ENCODE results near the gene SYNGR1. TPM values are rescaled to one million over a fixed set of nuclear protein-coding genes. Genes with fewer than 3 reads are reported as not detected.
"Not testable (repeated sequence)": the region's sequence is repeated elsewhere in the genome, so short reads cannot be mapped to it uniquely, and the experiment has no call there.

SYNGR1 gene
- total RNA-seq, 1 experiment from 2014 or later, result 47.7 TPM

DNA sequence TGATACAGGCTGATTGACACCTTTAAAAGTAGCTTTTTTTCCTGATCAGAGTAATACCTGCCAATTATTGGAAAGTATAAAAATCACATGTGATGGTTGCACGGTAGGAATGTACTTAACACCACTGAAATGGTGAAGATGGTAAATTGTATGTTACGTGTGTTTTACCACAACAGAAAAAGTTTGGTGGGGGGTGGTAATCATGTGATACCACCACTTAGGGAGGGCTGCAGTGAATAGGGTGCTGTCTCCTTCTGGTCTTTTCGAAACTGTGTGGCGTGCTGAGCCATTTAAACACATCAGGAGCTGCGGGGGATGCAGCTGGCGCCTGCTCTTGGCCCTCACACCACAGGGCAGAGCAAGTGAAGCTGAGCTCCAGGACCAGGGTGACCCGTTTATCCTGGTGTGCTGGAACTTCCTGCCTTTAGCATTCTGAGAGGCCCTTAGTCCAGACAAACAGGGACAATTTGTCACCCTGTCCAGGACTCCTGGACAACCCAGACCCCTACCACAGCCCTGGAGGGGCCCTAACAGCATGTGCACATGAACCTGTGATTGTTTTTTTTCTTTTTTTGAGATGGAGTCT is 2.6 kb downstream of the SYNGR1 start:
- no peaks in the 10 kb centered on the region for H3K36me3 ChIP-seq (ENCODE audit: insufficient read depth, low read length)
- H3K4me2 ChIP-seq (ENCODE audit: low read depth, low read length, poor library complexity, severe bottlenecking), result peak overlapping the region; percentile 90
- no peaks in the 10 kb centered on the region for H3K27me3 ChIP-seq (ENCODE audit: low read length)
- H4K20me1 ChIP-seq (ENCODE audit: insufficient read depth, low read depth, low read length), result no peaks in the 10 kb centered on the region
- peak overlapping the region; percentile 94 for H3K27ac ChIP-seq (ENCODE audit: low read length)
- peak overlapping the region; percentile 83 for H3K9ac ChIP-seq (ENCODE audit: low read length)
- no peak overlapping the region for H2AFZ ChIP-seq (ENCODE audit: low read length)
- H3K9me3 ChIP-seq (ENCODE audit: low read length), result no peaks in the 10 kb centered on the region
- peaks cover 47% of the 10 kb centered on the region for H3K4me1 ChIP-seq (ENCODE audit: low read length)
- no peaks in the 10 kb centered on the region for H3K9me2 ChIP-seq (replicated peaks; ENCODE audit: insufficient read depth, low read length)
- H3K4me3 ChIP-seq (ENCODE audit: low read length), result peak overlapping the region; percentile 85; the same call in 1 of the 2 replicates
- DNase-seq, result no peak
- peaks cover 67% of the 10 kb centered on the region for H3K79me2 ChIP-seq (ENCODE audit: low read length)

DNA sequence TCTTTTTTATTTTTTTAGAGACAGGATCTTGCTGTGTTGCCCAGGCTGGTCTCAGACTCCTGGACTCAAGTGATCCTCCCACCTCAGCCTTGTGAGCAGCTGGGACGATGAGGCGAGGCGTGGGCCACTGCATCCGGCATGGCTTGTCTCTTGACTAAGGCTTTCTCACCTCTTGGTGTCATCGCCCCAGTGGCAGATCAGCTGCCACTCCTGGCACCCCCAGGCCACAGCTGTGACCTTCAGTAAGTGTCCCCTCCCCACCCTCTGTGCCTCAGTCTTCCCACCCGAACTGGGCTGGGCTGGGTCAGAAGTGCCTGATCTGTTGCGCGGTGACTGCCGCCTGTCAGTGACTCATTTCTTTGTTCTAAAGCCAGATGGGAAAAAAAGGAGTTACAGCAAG is 3.6 kb downstream of the SYNGR1 start:
- Histone ChIP-seq H3K4me1 (ENCODE audit: low read length) (peaks cover 42% of the 10 kb centered on the region), H3K27ac (ENCODE audit: low read length) (no peak overlapping the region), H4K20me1 (ENCODE audit: insufficient read depth, low read depth, low read length) (no peaks in the 10 kb centered on the region), H3K9ac (ENCODE audit: low read length) (no peak overlapping the region), H3K79me2 (ENCODE audit: low read length) (peaks cover 67% of the 10 kb centered on the region), H3K9me2 (replicated peaks; ENCODE audit: insufficient read depth, low read length) (no peaks in the 10 kb centered on the region), H3K27me3 (ENCODE audit: low read length) (no peaks in the 10 kb centered on the region), H3K9me3 (ENCODE audit: low read length) (no peaks in the 10 kb centered on the region), H3K4me3 (ENCODE audit: low read length) (no peak overlapping the region), H3K36me3 (ENCODE audit: insufficient read depth, low read length) (no peaks in the 10 kb centered on the region), H2AFZ (ENCODE audit: low read length) (no peak overlapping the region), H3K4me2 (ENCODE audit: low read depth, low read length, poor library complexity, severe bottlenecking) (no peak overlapping the region)
- DNase-seq, result no peak

DNA sequence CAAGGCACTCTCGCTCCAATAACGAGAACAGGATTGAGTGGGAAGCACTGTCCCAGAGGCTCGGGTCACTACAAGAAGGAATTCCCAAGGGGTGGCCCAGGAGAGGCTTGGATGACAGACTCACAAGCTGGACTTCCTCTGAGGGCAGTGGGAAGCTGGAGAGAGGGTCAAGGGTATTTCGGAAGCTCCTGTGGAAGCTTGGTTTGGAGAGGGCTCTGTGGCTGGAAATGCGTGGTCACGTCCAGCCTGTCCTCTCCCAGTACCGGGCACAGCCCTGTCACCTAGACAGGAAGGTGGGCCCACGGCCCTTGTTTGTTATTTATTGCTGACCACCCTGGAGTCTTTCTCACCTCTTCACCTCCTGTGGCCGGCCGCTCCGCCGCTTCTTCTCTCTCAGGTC is 5.3 kb downstream of the SYNGR1 start:
- Histone ChIP-seq H3K4me3 (ENCODE audit: low read length) (no peak overlapping the region), H3K79me2 (ENCODE audit: low read length) (peaks cover 67% of the 10 kb centered on the region), H2AFZ (ENCODE audit: low read length) (no peak overlapping the region), H4K20me1 (ENCODE audit: insufficient read depth, low read depth, low read length) (no peaks in the 10 kb centered on the region), H3K27me3 (ENCODE audit: low read length) (no peaks in the 10 kb centered on the region), H3K36me3 (ENCODE audit: insufficient read depth, low read length) (no peaks in the 10 kb centered on the region), H3K4me1 (ENCODE audit: low read length) (peaks cover 32% of the 10 kb centered on the region), H3K9ac (ENCODE audit: low read length) (no peak overlapping the region), H3K27ac (ENCODE audit: low read length) (no peak overlapping the region), H3K9me3 (ENCODE audit: low read length) (no peaks in the 10 kb centered on the region), H3K4me2 (ENCODE audit: low read depth, low read length, poor library complexity, severe bottlenecking) (no peak overlapping the region), H3K9me2 (replicated peaks; ENCODE audit: insufficient read depth, low read length) (no peaks in the 10 kb centered on the region)
- DNase-seq, result no peak

DNA sequence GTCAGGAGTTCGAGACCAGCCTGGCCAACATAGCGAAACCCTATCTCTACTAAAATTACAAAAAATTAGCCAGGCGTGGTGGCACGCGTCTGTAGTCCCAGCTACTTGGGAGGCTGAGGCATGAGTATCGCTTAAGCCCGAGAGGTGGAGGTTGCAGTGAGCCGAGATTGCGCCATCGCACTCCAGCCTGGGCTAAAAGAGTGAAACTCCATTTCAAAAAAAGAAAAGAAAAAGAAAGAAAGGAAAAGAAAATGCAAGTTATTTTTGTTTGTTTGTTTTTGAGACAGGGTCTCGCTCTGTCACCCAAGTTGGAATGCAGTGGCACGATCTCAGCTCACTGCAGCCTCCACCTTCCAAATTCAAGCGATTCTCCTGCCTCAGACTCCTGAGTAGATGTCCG is 6.0 kb downstream of the SYNGR1 start:
- H3K36me3 ChIP-seq (ENCODE audit: insufficient read depth, low read length); H3K4me2 ChIP-seq (ENCODE audit: low read depth, low read length, poor library complexity, severe bottlenecking); H3K27ac ChIP-seq (ENCODE audit: low read length); H3K9me3 ChIP-seq (ENCODE audit: low read length); H3K27me3 ChIP-seq (ENCODE audit: low read length); H4K20me1 ChIP-seq (ENCODE audit: insufficient read depth, low read depth, low read length); H3K9me2 ChIP-seq (replicated peaks; ENCODE audit: insufficient read depth, low read length); H3K4me3 ChIP-seq (ENCODE audit: low read length); H2AFZ ChIP-seq (ENCODE audit: low read length); H3K9ac ChIP-seq (ENCODE audit: low read length); DNase-seq: not testable (repeated sequence)
- peaks cover 26% of the 10 kb centered on the region for H3K4me1 ChIP-seq (ENCODE audit: low read length)
- H3K79me2 ChIP-seq (ENCODE audit: low read length), result peaks cover 60% of the 10 kb centered on the region

DNA sequence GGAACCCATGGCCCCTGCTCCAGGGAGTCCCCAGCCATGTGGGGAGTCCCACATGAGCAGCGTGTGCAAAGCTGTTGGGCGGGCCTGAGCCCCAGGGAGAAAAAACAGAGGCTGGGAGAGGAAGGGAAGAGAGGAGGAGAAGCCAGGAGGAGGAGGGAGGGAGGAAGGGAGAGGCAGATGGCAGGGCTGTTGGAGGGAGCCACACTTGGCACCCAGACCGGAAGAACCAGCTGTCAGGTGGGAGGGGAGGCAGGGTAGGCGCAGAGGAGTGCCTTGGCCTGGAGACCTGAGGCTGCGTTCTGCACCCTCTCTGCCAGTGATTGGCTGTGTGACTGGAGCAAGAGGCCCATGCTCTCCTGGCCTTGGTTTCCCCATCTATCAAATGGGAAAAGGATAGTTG is 6.7 kb downstream of the SYNGR1 start:
- Histone ChIP-seq H2AFZ (ENCODE audit: low read length) (no peak overlapping the region), H3K27me3 (ENCODE audit: low read length) (no peaks in the 10 kb centered on the region), H3K4me3 (ENCODE audit: low read length) (no peak overlapping the region), H3K79me2 (ENCODE audit: low read length) (peaks cover 58% of the 10 kb centered on the region), H3K27ac (ENCODE audit: low read length) (no peak overlapping the region), H4K20me1 (ENCODE audit: insufficient read depth, low read depth, low read length) (no peaks in the 10 kb centered on the region), H3K4me2 (ENCODE audit: low read depth, low read length, poor library complexity, severe bottlenecking) (no peak overlapping the region), H3K9me3 (ENCODE audit: low read length) (no peaks in the 10 kb centered on the region), H3K36me3 (ENCODE audit: insufficient read depth, low read length) (no peaks in the 10 kb centered on the region), H3K9me2 (replicated peaks; ENCODE audit: insufficient read depth, low read length) (no peaks in the 10 kb centered on the region), H3K9ac (ENCODE audit: low read length) (no peak overlapping the region), H3K4me1 (ENCODE audit: low read length) (peaks cover 20% of the 10 kb centered on the region)
- DNase-seq, result no peak

DNA sequence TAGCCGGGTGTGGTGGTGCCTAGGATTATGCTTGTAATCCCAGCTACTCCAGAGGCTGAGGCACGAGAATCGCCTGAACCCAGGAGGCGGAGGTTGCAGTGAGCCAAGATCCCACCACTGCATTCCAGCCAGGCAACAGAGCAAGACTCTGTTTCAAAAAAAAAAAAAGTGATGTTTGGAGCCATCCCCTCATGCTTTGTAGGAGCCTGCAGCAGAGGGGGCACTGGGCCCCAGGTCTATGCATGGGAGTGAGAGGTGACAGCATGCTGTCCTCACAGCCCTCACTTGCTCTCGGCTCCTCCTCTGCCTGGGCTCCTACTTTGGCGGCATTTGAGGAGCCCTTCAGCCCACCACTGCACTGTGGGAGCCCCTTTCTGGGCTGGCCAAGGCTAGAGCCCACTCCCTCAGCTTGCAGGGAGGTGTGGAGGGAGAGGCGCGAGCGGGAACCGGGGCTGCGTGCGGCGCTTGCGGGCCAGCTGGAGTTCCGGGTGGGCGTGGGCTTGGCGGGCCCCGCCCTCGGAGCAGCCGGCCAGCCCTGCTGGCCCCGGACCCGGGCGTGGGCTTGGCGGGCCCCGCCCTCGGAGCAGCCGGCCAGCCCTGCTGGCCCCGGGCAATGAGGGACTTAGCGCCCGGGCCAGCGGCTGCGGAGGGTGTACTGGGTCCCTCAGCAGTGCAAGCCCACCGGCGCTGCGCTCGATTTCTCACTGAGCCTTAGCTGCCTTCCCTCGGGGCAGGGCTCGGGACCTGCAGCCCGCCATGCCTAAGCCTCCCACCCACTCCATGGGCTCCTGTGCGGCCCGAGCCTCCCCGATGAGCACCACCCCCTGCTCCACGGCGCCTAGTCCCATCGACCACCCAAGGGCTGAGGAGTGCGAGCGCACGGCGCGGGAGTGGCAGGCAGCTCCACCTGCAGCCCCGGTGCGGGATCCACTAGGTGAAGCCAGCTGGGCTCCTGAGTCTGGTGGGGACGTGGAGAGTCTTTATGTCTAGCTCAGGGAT is 7.6 kb downstream of the SYNGR1 start:
- H3K4me3 ChIP-seq (ENCODE audit: low read length); H3K27ac ChIP-seq (ENCODE audit: low read length); H3K9ac ChIP-seq (ENCODE audit: low read length); H3K36me3 ChIP-seq (ENCODE audit: insufficient read depth, low read length); H3K27me3 ChIP-seq (ENCODE audit: low read length); H3K9me2 ChIP-seq (replicated peaks; ENCODE audit: insufficient read depth, low read length); H3K4me2 ChIP-seq (ENCODE audit: low read depth, low read length, poor library complexity, severe bottlenecking); H3K9me3 ChIP-seq (ENCODE audit: low read length); H4K20me1 ChIP-seq (ENCODE audit: insufficient read depth, low read depth, low read length); H2AFZ ChIP-seq (ENCODE audit: low read length); DNase-seq: not testable (repeated sequence)
- Histone ChIP-seq H3K79me2 (ENCODE audit: low read length) (peaks cover 57% of the 10 kb centered on the region), H3K4me1 (ENCODE audit: low read length) (peaks cover 13% of the 10 kb centered on the region)

DNA sequence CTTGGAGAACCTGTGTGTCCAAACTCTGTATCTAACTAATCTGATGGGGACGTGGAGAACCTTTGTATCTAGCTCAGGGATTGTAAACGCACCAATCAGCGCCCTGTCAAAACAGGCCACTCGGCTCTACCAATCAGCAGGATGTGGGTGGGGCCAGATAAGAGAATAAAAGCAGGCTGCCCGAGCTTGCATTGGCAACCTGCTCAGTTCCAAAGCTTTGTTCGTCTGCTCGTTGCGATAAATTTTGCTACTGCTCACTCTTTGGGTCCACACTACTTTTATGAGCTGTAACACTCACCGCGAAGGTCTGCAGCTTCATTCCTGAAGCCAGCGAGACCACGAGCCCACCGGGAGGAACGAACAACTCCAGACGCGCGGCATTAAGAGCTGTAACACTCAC is 8.4 kb downstream of the SYNGR1 start:
- not testable (repeated sequence) for H3K9ac ChIP-seq (ENCODE audit: low read length); H3K27me3 ChIP-seq (ENCODE audit: low read length); H3K27ac ChIP-seq (ENCODE audit: low read length); H3K9me3 ChIP-seq (ENCODE audit: low read length); H3K9me2 ChIP-seq (replicated peaks; ENCODE audit: insufficient read depth, low read length); H4K20me1 ChIP-seq (ENCODE audit: insufficient read depth, low read depth, low read length); H2AFZ ChIP-seq (ENCODE audit: low read length); DNase-seq; H3K4me3 ChIP-seq (ENCODE audit: low read length); H3K36me3 ChIP-seq (ENCODE audit: insufficient read depth, low read length); H3K4me2 ChIP-seq (ENCODE audit: low read depth, low read length, poor library complexity, severe bottlenecking)
- peaks cover 18% of the 10 kb centered on the region for H3K4me1 ChIP-seq (ENCODE audit: low read length)
- H3K79me2 ChIP-seq (ENCODE audit: low read length), result peaks cover 55% of the 10 kb centered on the region

DNA sequence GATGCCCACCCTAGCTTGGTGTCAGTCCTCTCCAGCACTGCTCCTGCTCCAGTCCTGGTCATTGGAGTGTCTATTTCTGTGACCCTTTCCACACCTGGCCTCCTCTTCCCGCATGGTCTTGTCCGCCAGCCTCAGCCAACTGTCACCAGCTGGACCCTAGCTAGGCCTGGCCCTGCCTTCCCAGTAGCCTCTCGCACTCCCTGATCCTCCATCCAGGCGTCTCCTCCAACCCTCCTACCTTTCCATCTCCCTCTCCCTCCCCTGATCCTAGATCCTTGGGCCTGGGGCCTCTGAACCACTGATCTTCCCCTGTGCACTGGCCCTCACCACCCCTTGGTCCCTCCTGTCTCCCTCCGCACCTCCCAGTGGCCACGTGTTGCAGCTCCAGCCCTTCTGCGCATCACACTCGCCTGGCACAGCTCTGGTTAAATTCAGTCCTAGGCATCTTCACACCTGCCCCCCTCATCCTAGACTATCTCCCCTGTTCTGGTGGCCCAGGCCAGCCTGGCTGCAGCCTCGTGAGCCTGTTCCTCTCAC is 9.9 kb downstream of the SYNGR1 start:
- Histone ChIP-seq H3K36me3 (ENCODE audit: insufficient read depth, low read length) (no peaks in the 10 kb centered on the region), H3K9ac (ENCODE audit: low read length) (no peak overlapping the region), H4K20me1 (ENCODE audit: insufficient read depth, low read depth, low read length) (no peaks in the 10 kb centered on the region; the same call in 1 of the 2 replicates), H2AFZ (ENCODE audit: low read length) (no peak overlapping the region), H3K4me2 (ENCODE audit: low read depth, low read length, poor library complexity, severe bottlenecking) (no peak overlapping the region), H3K9me2 (replicated peaks; ENCODE audit: insufficient read depth, low read length) (no peaks in the 10 kb centered on the region), H3K4me1 (ENCODE audit: low read length) (peaks cover 32% of the 10 kb centered on the region), H3K27me3 (ENCODE audit: low read length) (no peaks in the 10 kb centered on the region), H3K79me2 (ENCODE audit: low read length) (peaks cover 56% of the 10 kb centered on the region), H3K4me3 (ENCODE audit: low read length) (no peak overlapping the region), H3K9me3 (ENCODE audit: low read length) (no peaks in the 10 kb centered on the region), H3K27ac (ENCODE audit: low read length) (no peak overlapping the region)
- DNase-seq, result no peak
